Raji (cell line): ENCODE data around the gene RBSN.

ENCODE experiments used
- POLR2A ChIP-seq: IDR thresholded peaks from 2 replicates; pipeline ENCODE4 v1.6.1; 2011; ENCODE audit warnings: low read depth, low read length, control low read depth; ENCODE audit not compliant: insufficient read depth

RBSN gene

GRCh38 chr3:15098503-15099363 lies at the start of gene RBSN:
TSS of gene RBSN (minus strand) at chr3:15099148. CDS start at chr3:15096120, 3,028 bp downstream.
- TF ChIP-seq POLR2A = peak; percentile 80

GRCh38 chr3:15148614-15149013 lies 49.7 kb upstream of the RBSN start:
- no peak for TF ChIP-seq POLR2A

GRCh38 chr3:15122398-15122797 lies 23.4 kb upstream of the RBSN start:
- TF ChIP-seq POLR2A = no peak

DNA sequence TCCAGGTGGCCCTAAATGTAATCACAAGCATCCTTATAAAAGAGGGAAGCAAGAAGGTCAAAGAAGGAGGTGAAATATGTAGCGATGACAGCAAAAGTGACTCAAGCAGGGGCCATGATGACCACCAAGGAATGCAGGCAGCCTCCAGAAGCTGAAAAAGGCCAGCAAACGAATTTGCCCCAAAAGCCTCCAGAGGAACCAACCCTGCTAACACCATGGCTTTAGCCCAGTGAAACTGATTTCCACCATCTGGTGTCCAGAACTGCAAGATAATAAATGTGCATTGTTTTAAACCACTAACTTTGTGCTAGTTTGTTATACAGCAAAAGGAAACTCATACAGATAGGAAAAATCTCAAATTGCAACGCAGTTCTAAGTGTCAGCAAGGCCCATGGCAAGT lies 23.0 kb upstream of the RBSN start:
- no peak for TF ChIP-seq POLR2A

GRCh38 chr3:15120986-15121385 lies 22.0 kb upstream of the RBSN start:
- TF ChIP-seq POLR2A = no peak

DNA sequence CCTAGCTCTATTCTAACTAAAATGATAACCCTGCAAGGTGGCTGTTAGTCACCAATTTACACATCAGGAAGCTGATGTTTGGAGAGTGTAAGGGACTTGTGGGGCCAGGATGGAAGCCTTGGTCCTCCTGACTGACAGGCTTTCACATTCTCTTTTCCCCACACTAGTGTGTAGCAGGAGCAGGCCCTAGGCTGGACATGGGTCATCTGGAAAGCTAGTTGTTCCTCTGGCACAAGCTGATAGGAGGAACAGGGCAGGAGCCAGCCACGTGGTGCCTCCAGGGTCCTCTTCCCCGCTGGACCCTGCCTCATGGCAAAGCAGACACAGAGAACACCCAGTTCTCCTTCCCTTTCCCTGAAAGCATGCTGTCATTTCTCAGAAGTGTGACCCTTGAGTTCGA lies 18.1 kb upstream of the RBSN start:
- TF ChIP-seq POLR2A = no peak

DNA sequence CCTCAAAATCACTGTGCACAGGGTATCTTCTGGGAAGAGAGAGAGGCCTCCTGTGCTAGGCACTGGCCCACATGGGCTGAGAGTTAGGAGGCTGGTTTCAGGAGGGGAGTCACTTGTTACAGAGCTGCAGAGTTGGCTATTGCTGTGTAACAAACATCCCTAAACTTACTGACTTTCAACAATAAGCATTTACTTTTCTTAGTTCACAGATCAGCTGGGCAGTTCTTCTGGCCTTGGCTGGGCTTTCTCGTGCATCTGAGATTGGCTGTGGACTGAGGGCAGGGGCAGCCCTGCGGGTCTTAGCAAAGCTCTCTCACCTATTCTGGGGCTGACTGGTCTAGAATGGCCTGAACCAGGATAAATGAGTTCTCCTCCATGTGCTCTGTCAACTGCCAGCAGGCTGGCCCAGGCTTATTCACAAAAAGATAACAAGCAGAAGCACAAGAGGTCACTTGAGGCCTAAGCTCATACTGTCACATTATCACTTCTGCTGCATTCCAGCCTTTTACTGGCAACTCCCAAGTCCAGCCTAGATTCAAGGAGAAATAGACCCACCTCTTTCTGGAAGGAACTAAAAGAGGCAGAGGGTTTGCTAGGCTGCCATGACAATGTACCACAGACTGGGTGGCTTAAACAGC lies 17.2 kb upstream of the RBSN start:
- TF ChIP-seq POLR2A = no peak

DNA sequence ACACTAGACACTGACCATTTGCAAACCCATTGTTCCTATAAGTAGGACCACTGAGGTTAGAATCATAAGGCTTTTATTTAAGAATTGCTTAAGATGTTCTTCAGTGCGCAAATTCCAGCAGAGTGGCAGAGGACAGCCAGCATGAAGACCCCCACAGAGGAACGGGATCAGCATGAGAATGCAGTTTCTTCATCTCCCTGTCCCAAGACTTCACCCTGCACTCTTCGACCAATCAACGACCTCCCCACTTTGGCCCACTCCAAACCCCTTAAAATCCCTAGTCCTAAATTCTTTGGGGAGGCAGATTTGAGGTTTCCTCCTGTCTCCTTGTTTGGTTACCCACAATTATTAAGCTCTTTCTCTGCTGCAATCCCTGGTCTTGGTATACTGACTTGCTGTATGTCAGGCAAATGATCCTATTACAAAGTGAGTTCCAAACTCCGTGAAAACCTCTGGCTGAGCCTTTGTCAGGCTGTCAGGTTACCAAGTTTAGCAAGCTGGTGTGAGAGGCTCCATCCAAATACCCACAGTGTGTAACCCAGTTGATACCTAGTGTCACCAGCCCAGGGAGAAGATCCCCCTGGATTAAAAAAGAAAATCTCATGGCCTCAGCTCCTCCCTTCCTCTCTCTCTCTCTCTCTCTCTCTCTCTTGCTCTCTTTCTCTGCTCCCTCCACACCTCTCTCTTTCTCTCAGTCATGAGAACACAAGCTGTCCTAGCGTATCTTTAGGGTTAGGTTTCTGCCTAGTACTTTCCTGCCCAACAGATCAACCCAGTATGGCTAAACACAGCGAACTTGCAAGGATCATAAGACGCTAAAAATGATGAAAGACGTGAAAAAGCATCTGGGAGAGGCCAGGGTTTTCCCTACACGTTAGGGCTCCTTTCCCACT lies 15.8 kb upstream of the RBSN start:
- no peak for TF ChIP-seq POLR2A

DNA sequence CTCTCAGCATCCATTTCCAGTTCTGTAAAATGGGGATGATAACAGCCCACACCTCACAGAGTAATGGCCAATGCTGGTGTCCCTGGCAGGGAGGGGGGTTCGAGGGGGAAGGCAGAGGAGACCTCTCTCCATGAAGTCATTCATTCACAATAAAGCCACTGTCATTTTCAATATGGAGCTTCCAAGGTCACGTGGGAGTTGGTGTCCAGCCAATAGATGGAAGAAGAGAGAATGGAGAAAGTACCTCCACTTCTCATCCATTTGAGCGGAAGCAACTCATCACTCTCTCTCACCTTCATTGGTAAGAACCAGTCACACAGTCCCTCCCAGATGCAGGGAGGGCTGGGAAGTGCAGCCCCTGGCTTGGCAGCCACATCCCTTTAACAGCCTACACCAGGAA lies 14.9 kb upstream of the RBSN start:
- TF ChIP-seq POLR2A = no peak

- no peak for TF ChIP-seq POLR2A
Observed at GRCh38 chr3:15113471-15113870, 14.5 kb upstream of the RBSN start.

GRCh38 chr3:15112011-15112410 lies 13.1 kb upstream of the RBSN start:
- no peak for TF ChIP-seq POLR2A

- no peak for TF ChIP-seq POLR2A
Observed at GRCh38 chr3:15110206-15110605, 11.3 kb upstream of the RBSN start.

GRCh38 chr3:15108869-15109268 lies 9.9 kb upstream of the RBSN start:
- no peak for TF ChIP-seq POLR2A

DNA sequence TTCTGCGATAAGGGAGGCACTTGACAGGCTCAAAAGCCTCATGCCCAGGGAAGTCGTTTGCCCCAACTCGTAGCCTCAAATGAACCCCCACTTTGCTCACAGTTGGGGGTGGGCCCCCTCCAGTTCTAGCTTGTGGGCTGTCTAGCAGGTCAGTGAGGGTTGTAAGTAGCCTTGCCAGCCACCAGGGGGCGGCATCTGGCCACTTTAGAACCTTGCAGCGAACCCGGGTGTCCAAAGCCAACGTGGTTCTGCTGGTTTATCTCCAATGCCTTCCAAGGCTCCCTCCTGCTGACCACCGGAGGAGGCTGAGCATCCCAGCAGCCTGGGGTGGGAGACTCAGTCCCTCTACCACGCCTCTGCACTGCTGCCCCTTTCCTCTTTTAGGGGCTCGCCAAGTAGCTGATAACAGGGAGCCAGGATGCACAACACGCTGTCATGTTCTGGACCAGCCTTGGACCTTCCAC lies 9.2 kb upstream of the RBSN start:
- no peak for TF ChIP-seq POLR2A
